Small intestine (tissue), 7 donors: Measurements from ENCODE around the gene RPS6KA5. TPM values are rescaled to one million over a fixed set of nuclear protein-coding genes. Genes with fewer than 3 reads are reported as not detected.
A peak's percentile ranks its signal among the peaks of the same experiment; 100 is the strongest.

Experiments used
- DNase-seq, 2 donors: peaks; one replicate each; pipeline versions ENCODE4 v3.0.0 to v3.0.0-alpha.2; 2013
- FAIRE-seq: peaks from 2 replicates; lab custom pipeline; 2012; peaks lifted over from hg19 to GRCh38; lab: Jason Lieb, UNC
- H3K27ac ChIP-seq, 3 donors: one replicate each; pipeline ENCODE4 v1.5.1; 2013; ENCODE audit warnings: low read length in 2 of 3, mild to moderate bottlenecking in 2 of 3, control low read depth in 1 of 3, inconsistent platforms in 1 of 3, low read depth in 1 of 3, moderate library complexity in 1 of 3
- H3K27me3 ChIP-seq, 3 donors: one replicate each; pipeline ENCODE4 v1.6.1; 2013; ENCODE audit warnings: low read length in 3 of 3, inconsistent platforms in 1 of 3; ENCODE audit not compliant: control insufficient read depth in 3 of 3, insufficient read depth in 3 of 3
- H3K36me3 ChIP-seq, 3 donors: one replicate each; pipeline ENCODE4 v1.6.1; 2013; ENCODE audit warnings: low read length in 3 of 3, inconsistent platforms in 1 of 3, low read depth in 1 of 3, mild to moderate bottlenecking in 1 of 3, moderate library complexity in 1 of 3; ENCODE audit not compliant: control insufficient read depth in 3 of 3, insufficient read depth in 2 of 3
- H3K4me1 ChIP-seq, 3 donors: one replicate each; pipeline ENCODE4 v1.6.1; 2013; ENCODE audit warnings: low read length in 2 of 3, inconsistent platforms in 1 of 3, low read depth in 1 of 3, mild to moderate bottlenecking in 1 of 3, moderate library complexity in 1 of 3; ENCODE audit not compliant: control insufficient read depth in 3 of 3, insufficient read depth in 2 of 3
- H3K4me3 ChIP-seq, 3 donors: one replicate each; pipeline ENCODE4 v1.5.1; 2013; ENCODE audit warnings: low read length in 3 of 3, control low read depth in 1 of 3, inconsistent platforms in 1 of 3, low read depth in 1 of 3, mild to moderate bottlenecking in 1 of 3, moderate library complexity in 1 of 3
- H3K9me3 ChIP-seq, 2 donors: one replicate each; pipeline ENCODE4 v1.6.1; 2013; ENCODE audit warnings: low read depth in 1 of 2, low read length in 1 of 2; ENCODE audit not compliant: control insufficient read depth in 2 of 2, insufficient read depth in 1 of 2
- WGBS, 3 donors: extraction: QIAGEN DNeasy Blood & Tissue Kit; methylation state at CpG; one replicate each; pipeline ENCODE4 v1.1.7; 2013; 5-methylcytosine and 5-hydroxymethylcytosine counted together
- polyA plus RNA-seq, 4 donors: library from polyadenylated mRNA; stranded (reverse) in 3 of 4; unstranded in 1 of 4; fragments of 200-250 nt in 3 of 4; fragments of 120-200 nt in 1 of 4; gene quantifications; one replicate each; pipeline versions ENCODE4 v1.2.1 to v1.2.3, GENCODE V29; 2013
- donor health status: healthy with polysubstance abuse.
- donor health status: control.
- donor health status: control.
- donor health status: Bipolar disorder and iron deficiency.
- donor health status: healthy.

Gene RPS6KA5
- polyA plus RNA-seq, 4 donors: 1.9 to 9.5 (median 3.8) TPM

DNA sequence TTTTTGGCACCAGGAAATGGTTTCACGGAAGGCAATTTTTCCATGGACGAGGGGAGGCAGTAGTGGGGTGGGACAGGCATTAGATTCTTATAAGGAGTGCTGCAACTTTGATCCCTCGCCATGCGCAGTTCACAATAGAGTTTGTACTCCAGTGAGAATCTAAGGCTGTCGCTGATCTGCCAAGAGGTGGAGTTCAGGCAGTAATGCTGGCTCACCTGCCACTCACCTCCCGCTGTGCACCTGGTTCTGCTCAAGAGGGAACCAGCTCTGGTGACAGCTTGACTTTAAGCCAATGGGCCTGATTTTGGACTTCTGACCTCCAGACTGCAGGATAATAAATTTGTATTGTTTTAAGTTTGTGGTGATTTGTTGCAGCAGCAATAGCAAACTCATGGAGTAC is 163.4 kb downstream of the RPS6KA5 start:
- Histone ChIP-seq H3K27ac (no peak overlapping the region), H3K27me3 (no peaks in the 10 kb centered on the region), H3K36me3 (peaks cover 0 to 24% (median 9%) of the 10 kb centered on the region in 3 donors), H3K4me1 (no peaks in the 10 kb centered on the region), H3K9me3 (no peaks in the 10 kb centered on the region), H3K4me3 (no peak overlapping the region)
- 24 to 72% (median 48%) methylated on average over 6 of the region's 6 CpGs for WGBS, 3 donors
- DNase-seq: peak in 1 of 2 donors; percentile 73
- no peak for FAIRE-seq

DNA sequence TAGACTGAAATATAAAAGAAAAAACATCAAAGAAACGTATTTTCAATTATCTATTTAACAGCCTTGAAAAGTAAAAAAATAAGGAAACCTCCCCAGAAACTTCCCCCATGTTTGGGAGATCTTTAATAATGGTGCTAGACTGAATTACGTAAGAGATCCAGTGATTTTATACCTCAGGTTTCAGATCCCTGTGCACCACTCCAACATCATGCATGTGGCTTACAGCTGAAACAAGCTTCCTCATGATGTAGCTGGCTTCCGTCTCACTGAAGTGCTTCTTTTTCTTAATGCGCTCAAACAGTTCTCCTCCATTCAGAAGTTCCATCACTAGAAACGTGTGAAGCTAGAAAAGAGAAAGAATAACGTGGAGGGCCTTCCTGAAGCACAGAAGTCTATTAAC is 166.2 kb downstream of the RPS6KA5 start:
- DNase-seq: no peak
- Histone ChIP-seq H3K9me3 (no peaks in the 10 kb centered on the region), H3K4me1 (no peaks in the 10 kb centered on the region), H3K4me3 (no peak overlapping the region), H3K27ac (no peak overlapping the region), H3K27me3 (no peaks in the 10 kb centered on the region), H3K36me3 (peaks cover 0 to 22% (median 7%) of the 10 kb centered on the region in 3 donors)
- 89 to 92% (median 90%) methylated on average over 6 of the region's 6 CpGs for WGBS, 3 donors
- no peak for FAIRE-seq

DNA sequence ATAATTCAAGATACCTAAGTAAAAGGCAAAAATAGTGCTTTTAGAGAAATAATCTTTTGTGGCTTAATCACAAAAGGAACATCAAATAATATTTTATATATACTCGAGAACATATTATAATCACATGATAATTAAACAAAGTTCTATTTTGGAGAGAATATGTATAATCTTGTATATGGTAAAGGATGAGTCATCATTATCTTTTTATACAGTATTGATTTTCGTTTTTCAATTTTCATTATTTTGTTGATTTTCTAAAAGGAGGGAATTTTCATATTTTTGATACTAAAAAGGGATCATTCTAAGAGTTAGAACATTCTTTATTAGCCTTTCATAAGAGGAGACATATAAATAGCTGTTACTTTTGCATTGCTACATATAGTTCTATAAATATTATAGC is 166.9 kb downstream of the RPS6KA5 start:
- Histone ChIP-seq H3K4me3 (no peak overlapping the region), H3K4me1 (no peaks in the 10 kb centered on the region), H3K27me3 (no peaks in the 10 kb centered on the region), H3K9me3 (no peaks in the 10 kb centered on the region), H3K27ac (no peak overlapping the region), H3K36me3 (peaks cover 0 to 16% (median 2%) of the 10 kb centered on the region in 3 donors)
- 85 to 90% (median 90%) methylated on average over 2 of the region's 2 CpGs for WGBS, 3 donors
- DNase-seq (no peak), FAIRE-seq (peak; percentile 47)

DNA sequence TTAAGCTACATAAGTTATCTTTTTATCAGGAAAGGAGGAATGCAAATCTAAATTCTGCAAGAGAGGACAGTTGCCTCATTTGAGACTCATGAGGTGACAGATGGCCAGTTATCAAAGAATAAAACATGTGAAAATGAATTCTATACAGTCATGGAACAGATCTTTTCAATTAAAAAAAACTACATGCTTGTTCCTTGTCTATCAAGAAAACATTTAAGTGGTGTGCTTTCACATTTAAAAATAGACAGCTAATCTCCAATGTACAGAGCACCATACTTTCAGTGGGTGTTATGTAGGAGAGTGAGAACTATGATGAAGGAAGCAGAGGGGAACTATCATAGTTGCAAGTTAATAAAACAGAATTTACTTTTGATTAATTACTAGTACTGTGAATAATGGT is 167.5 kb downstream of the RPS6KA5 start:
- Histone ChIP-seq H3K27me3 (no peaks in the 10 kb centered on the region), H3K36me3 (peaks cover 0 to 15% (median 1%) of the 10 kb centered on the region in 3 donors), H3K27ac (no peak overlapping the region), H3K4me3 (no peak overlapping the region), H3K9me3 (no peaks in the 10 kb centered on the region), H3K4me1 (no peaks in the 10 kb centered on the region)
- no peak for DNase-seq
- FAIRE-seq: no peak

DNA sequence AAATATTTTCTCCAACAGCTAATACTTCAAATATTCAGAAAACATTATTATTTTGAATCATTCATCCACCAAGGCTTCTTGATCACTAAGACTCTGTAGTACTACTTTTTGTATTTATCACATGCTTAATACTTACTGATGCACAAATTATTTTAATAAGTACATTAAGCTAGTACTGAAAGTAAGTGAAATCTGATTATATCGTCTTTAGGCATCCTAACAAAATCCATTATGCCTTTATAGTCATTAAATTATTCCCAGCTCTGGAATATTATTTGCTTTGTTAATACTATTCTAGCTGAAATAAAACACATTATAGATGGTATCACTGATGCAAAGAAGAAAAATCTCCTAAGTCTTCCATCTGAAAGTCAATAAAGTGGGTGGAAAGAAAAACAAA is 169.1 kb downstream of the RPS6KA5 start:
- Histone ChIP-seq H3K27me3 (no peaks in the 10 kb centered on the region), H3K27ac (no peak overlapping the region), H3K9me3 (peaks cover 0 to 2% of the 10 kb centered on the region in 2 donors), H3K36me3 (peaks cover under 1 to 14% (median 1%) of the 10 kb centered on the region in 3 donors), H3K4me1 (no peaks in the 10 kb centered on the region), H3K4me3 (no peak overlapping the region)
- no peak for DNase-seq
- FAIRE-seq: no peak
- WGBS, 3 donors: 95 to 96% (median 95%) methylated on average over 1 of the region's 1 CpG

DNA sequence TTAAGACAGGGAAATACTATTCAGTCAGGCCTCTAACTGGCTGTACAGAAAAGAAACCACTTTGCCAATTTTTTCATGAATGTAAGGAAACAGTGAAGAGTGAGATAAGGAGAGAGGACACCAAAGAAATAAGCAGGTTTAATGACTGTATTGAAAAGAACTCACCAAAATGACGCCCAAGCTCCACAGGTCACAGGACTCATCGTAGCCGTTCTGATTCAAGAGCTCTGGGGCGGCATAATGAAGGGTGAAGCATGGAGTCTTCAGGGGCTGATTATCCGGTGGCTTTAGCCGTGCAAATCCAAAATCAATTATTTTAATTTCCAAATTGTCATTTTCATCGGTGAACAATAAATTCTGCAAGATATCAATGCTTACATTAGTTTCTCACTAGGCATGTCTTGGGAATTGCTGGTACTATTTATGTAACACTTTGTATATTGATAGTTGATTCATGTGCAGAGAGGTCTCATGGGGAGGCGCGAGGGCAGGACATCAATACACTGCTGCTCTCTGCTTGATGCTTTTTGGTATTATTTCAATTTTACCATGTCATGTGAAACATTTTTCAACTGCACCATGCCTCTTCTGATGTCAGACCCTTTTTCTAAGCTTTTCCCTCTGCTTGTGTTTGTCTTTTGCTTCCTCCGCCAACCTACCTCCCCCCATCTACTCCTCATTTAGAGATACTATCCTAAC is 170.0 kb downstream of the RPS6KA5 start:
- Histone ChIP-seq H3K36me3 (peaks cover 0 to 15% (median 2%) of the 10 kb centered on the region in 3 donors), H3K4me1 (no peaks in the 10 kb centered on the region), H3K9me3 (peaks cover 0 to 4% of the 10 kb centered on the region in 2 donors), H3K27ac (no peak overlapping the region), H3K27me3 (no peaks in the 10 kb centered on the region), H3K4me3 (no peak overlapping the region)
- DNase-seq (no peak), FAIRE-seq (no peak)
- 91 to 99% (median 95%) methylated on average over 10 of the region's 10 CpGs for WGBS, 3 donors

DNA sequence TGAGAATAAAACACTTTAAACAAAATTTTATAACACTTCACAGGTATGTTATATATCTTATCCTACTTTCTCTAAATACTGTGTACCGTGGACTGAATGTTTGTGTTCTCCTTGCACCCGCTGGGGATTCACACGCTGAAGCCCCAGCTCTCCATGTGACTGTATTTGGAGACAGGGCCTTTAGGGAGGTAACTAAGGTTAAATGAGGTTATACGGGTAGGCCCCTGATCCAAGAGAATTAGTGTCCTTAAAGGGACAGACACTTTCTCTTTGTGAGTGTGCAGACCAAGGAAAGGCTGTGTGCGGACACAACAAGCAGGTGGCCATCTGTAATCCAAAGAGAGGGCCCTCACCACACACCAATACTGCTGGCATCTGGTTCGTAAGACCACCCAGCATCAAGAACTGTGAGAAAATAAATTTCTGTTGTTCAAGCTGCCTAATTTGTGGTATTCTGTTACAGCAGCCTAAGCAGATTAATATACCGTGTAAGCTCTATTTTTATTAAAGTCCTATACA is 174.1 kb downstream of the RPS6KA5 start:
- FAIRE-seq (no peak), DNase-seq (no peak)
- WGBS, 3 donors: 94 to 99% (median 98%) methylated on average over 7 of the region's 7 CpGs
- H3K4me1 ChIP-seq: no peaks in the 10 kb centered on the region
- H3K27ac ChIP-seq: no peak overlapping the region
- peaks cover 2 to 15% (median 5%) of the 10 kb centered on the region in 3 donors for H3K36me3 ChIP-seq
- no peaks in the 10 kb centered on the region for H3K27me3 ChIP-seq
- peaks cover 0 to 25% of the 10 kb centered on the region in 2 donors for H3K9me3 ChIP-seq
- no peak overlapping the region for H3K4me3 ChIP-seq

DNA sequence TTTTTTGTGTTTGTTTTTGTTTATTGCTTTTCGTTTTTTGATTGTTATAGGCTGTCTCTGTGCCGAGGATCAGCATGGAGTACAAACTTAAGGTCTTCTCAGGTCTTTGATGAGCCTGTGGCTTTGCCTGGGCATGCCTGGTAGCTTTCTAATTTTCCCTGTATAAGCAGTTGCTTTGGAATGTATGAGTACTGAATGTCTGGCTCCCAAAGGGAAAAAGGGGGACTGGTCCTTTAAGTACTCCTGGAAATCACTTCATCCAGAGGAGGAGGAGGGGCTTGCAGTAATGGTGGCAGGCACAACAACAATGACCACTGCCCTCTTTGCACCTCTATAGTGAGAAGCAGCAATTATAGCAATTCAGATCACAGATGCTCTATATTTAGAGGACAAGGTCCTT is 176.7 kb downstream of the RPS6KA5 start:
- 91 to 96% (median 93%) methylated on average over 2 of the region's 2 CpGs for WGBS, 3 donors
- H3K27ac ChIP-seq: no peak overlapping the region
- H3K36me3 ChIP-seq: peaks cover 2 to 21% (median 5%) of the 10 kb centered on the region in 3 donors
- H3K27me3 ChIP-seq: no peaks in the 10 kb centered on the region
- H3K4me1 ChIP-seq: no peaks in the 10 kb centered on the region
- H3K9me3 ChIP-seq: peaks cover 0 to 25% of the 10 kb centered on the region in 2 donors
- no peak overlapping the region for H3K4me3 ChIP-seq
- no peak for FAIRE-seq
- no peak for DNase-seq
